HG03108 (cell line): ENCODE measurements around the gene BPI.
"Not testable (repeated sequence)": the region's sequence is repeated elsewhere in the genome, so short reads cannot be mapped to it uniquely, and the experiment has no call there.

Experiments used
- ATAC-seq: cut with Tn5 transposase; IDR thresholded peaks from one replicate; pipeline ENCODE4 v1.9.1; 2021; ENCODE audit warnings: moderate library complexity; ENCODE audit not compliant: unreplicated experiment

Gene BPI

GRCh38 chr20:38331814-38332213 is 27.9 kb downstream of the BPI start:
- no peak for ATAC-seq

GRCh38 chr20:38334016-38334415 is 30.1 kb downstream of the BPI start:
- no peak for ATAC-seq

GRCh38 chr20:38336726-38337125 is 32.8 kb downstream of the BPI start:
- ATAC-seq = no peak

- no peak for ATAC-seq
Measured at GRCh38 chr20:38337561-38338140, 33.7 kb downstream of the BPI start.

GRCh38 chr20:38338849-38339520 is 35.0 kb downstream of the BPI start:
- no peak for ATAC-seq

- not testable (repeated sequence) for ATAC-seq
Measured at GRCh38 chr20:38339521-38339896, 35.6 kb downstream of the BPI start.

- ATAC-seq = no peak
Measured at GRCh38 chr20:38339997-38340396, 36.0 kb downstream of the BPI start.

GRCh38 chr20:38340693-38341092 is 36.7 kb downstream of the BPI start:
- ATAC-seq = no peak

- ATAC-seq = no peak
Measured at GRCh38 chr20:38342216-38342615, 38.3 kb downstream of the BPI start.

GRCh38 chr20:38342713-38343310 is 38.9 kb downstream of the BPI start:
- no peak for ATAC-seq

- no peak for ATAC-seq
Measured at GRCh38 chr20:38343311-38344106, 39.6 kb downstream of the BPI start.

- ATAC-seq = no peak
Measured at GRCh38 chr20:38344107-38344701, 40.2 kb downstream of the BPI start.

- no peak for ATAC-seq
Measured at GRCh38 chr20:38345643-38346042, 41.7 kb downstream of the BPI start.

GRCh38 chr20:38346247-38346651 is 42.3 kb downstream of the BPI start, which contains the start of gene LBP:
Gene LBP, plus strand, starts transcription at chr20:38346482. Its CDS starts 35 bp downstream, at chr20:38346517.
- no peak for ATAC-seq

GRCh38 chr20:38346741-38347140 is 42.8 kb downstream of the BPI start:
- no peak for ATAC-seq

GRCh38 chr20:38349856-38350255 is 45.9 kb downstream of the BPI start:
- no peak for ATAC-seq

GRCh38 chr20:38350879-38351775 is 47.2 kb downstream of the BPI start:
- ATAC-seq = no peak

GRCh38 chr20:38353316-38353715 is 49.4 kb downstream of the BPI start:
- no peak for ATAC-seq

- no peak for ATAC-seq
Measured at GRCh38 chr20:38354227-38354626, 50.3 kb downstream of the BPI start.
